HG02884 (cell line): ENCODE results near the gene IFNG.
"Not testable (repeated sequence)": the region's sequence is repeated elsewhere in the genome, so short reads cannot be mapped to it uniquely, and the experiment has no call there.

Experiments
- ATAC-seq: cut with Tn5 transposase; IDR thresholded peaks from one replicate; pipeline ENCODE4 v1.9.1; 2021; ENCODE audit warnings: mild to moderate bottlenecking, moderate library complexity; ENCODE audit not compliant: unreplicated experiment

IFNG gene

DNA sequence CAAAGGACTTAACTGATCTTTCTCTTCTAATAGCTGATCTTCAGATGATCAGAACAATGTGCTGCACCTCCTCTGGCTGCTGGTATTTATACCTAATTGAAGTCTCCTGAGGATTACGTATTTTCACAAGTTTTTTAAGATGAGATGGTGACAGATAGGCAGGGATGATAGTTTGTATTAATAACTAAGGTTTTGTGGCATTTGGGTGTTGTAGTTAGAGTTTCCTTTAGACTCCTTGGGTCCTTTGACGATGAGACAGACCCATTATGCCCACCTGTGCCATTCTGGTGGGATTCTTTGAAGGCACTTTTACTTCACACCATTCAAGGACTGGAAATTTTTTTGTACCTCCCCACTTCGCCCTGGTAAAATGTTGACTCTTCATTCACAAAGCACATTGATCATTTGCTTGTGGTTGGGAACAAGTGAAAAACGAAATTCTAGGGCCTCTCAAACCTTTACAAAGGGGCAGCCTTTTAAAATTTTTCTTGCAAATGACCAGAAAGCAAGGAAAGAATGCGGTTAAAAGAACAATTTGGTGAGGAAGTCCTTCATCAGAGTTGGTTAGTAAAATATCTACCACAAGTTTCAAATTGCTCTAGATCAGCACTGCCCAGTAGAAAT, at the start of gene IFNG:
TSS of gene IFNG (minus strand) at position 60 of the 624 bp plus-strand sequence. CDS start 125 bp downstream, outside the sequence.
- ATAC-seq: no peak

DNA sequence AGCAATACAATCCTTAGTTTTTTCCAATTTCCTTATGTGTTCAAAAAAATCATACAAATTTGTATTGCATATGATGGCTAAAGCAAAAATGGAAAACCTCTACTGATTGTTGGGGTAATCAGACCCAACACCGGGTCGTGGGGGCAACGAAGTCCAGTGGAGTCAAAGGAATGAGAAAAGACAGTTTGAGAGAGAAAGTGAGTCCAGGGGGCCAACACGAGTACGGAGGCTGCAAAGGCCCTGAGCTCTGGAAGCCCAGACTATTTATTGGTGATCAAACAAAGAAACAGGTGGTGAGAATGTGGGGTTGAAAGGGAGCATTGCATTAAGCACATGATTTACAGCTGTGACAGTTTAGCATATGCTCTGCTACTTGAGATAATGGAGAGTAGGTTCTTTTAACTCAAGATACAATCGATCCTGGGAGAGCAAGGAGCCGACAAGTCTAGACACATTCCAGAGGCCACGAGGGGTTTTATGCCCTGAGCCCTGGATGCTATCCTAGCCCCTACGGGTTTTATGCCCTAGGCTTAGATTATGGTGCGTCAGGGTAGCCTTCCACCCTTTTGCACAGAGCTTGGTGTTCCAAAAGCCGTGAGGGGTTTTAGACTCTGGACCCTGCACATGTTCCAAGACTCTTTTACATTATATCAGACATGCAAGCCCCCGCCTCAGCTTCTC, 49.6 kb upstream of the IFNG start:
- not testable (repeated sequence) for ATAC-seq

- ATAC-seq: no peak
These were observed 47.7 kb upstream of the IFNG start for GRCh38 chr12:68207276-68207675.

GRCh38 chr12:68206446-68206845, 46.9 kb upstream of the IFNG start:
- ATAC-seq: no peak

GRCh38 chr12:68203460-68203875, 43.9 kb upstream of the IFNG start:
- ATAC-seq: no peak

DNA sequence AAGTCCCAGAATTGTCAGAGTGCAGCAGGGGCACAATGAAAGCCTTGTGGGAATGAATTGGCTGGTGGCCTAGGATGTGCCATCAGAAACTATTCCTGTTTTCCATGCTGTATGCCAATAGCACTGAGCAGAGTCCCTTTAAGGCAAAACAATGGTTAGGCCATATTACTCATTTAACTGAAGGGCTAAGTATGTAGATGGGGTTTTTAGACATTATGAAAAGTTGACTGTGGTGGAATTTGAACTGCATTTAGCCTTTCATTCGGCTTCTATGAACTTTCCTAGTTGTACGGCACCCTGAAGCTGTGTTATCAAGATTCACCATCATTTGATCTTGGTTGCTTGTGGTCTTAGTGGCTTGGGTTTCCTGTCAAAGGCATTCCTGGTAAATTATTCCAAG, 41.3 kb upstream of the IFNG start:
- no peak for ATAC-seq

- ATAC-seq: no peak
These were observed 39.6 kb upstream of the IFNG start for GRCh38 chr12:68199127-68199526.

DNA sequence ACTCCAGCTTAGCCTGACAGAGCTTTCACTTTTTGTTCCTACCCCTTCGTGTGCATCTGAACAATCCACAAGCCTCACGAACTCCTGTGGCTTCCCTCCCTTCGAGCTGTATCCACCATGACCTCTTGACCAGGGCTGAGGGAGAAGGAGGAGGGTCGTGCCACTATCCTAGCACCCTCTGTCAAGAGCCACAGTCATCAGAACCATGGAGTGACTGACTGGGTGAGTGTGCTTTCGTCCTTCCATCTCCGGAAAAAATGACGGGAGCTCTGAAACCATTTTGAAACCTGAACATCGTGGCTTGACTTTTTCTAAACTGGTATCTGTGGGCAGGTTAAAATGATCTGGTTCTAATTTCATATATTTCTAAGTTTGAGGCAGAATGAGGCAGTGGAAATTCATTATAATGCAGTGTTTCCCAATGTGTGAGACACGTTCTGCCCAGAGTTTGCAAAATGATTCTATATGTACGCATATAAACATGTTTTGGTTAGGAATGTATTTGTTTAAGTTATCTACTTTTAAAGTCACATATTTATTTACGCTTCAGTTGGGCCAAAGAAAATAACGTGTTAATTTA, 39.1 kb upstream of the IFNG start:
- ATAC-seq: no peak

DNA sequence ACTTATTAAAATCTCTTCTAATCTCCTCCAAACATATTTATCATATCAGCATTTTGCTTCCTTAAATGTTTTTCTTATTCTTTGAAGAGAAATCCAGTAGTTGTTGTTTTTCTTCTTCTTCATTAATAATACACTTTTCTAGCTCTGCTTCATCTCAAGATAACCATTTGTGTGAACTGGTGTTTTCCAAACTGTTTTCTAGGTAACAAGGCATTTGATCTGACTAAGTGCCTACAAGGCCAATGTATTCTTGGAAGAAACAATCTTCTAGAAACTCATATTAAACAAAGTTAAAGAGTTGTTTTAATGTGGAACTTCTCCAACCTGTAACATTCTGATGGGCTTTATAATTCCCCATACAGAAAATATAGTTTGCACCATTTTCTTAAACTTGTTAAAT, 30.8 kb upstream of the IFNG start:
- ATAC-seq: no peak

GRCh38 chr12:68189821-68190242, 30.3 kb upstream of the IFNG start:
- ATAC-seq: no peak

GRCh38 chr12:68185598-68185997, 26.1 kb upstream of the IFNG start:
- no peak for ATAC-seq

DNA sequence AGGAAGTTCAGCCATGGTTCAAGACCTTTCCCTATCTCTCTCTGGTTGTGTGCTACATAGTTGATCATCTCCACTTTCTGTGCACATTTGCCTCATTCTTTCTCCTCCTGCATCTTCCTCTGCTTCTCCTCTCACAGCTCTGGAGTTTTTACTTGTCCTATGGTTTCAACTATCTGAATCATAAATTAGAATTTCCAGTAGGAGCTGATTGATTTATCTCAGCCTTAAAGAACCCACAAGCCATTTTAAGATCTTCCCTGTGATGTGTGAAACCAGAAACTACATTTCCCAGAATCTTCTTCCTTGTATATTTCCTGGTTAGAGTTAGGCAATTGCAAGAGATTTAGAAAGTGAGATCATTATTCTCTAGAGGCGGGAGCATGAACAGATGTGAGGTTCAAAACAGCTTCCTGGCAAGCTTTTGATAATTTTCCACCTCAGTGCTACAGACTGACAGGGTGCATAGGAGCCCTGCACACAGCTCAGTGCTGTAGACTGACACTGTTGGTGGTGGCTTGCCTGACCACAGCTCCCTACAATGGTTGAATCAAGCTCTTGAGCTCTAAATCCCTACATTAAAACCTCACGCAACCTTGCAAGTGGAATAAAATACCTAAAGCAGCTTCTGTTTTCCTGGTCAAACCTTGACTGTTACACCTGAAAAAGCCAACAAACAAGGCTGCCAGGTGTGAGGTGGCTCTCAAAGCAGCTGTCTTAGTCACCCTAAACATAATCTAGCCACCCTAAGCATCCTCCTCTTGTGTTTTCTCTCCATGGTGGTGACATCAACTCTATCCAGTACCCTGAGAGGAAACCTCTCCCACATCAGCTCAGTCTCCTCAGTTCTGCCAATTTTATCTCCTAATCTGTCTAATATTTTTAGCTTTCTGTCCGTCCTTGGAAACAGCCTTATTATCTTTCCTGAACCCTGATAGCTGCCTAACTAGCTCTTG, 21.5 kb upstream of the IFNG start:
- ATAC-seq: peak; percentile 55

- ATAC-seq: no peak
These were observed 19.4 kb upstream of the IFNG start for GRCh38 chr12:68178774-68179439.

- no peak for ATAC-seq
These were observed 18.6 kb upstream of the IFNG start for GRCh38 chr12:68178184-68178583.

DNA sequence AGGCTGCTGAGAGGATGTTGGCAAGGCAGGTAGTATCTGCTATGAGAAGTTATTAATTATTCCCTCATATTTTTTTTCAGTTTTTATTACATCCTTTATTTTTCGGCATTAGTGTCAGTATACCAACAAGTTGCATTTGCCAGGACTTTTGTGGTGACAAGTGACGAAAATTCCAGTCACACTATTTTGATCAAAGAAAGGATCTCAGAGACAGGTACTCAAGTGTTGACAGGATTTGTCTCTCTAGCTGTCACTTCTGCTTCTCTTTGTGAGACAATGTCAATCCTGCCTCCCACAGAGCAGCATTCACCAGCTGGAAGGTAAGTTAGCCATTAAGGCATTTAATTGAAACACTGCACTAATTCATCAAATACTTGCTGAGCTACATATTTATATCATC, 18.0 kb upstream of the IFNG start:
- no peak for ATAC-seq

DNA sequence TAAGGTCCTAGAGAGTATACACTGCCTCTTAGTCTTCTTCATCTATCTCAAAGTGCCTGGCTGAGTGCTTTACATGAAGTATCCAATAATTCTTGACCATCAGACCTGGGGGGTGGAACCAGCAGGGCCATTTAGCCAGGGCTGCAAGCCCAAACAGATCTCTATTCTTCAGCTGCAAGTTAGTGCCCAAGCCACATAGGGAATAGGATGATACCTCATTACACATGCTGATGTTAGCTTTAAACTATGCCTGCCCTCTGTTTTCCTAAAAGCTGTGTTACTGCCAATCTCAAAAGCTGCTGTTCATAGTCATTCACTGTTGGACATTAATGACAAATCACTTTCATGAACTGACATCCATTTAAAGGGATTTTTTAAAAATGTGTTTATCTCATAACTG, 16.7 kb upstream of the IFNG start:
- ATAC-seq: no peak

DNA sequence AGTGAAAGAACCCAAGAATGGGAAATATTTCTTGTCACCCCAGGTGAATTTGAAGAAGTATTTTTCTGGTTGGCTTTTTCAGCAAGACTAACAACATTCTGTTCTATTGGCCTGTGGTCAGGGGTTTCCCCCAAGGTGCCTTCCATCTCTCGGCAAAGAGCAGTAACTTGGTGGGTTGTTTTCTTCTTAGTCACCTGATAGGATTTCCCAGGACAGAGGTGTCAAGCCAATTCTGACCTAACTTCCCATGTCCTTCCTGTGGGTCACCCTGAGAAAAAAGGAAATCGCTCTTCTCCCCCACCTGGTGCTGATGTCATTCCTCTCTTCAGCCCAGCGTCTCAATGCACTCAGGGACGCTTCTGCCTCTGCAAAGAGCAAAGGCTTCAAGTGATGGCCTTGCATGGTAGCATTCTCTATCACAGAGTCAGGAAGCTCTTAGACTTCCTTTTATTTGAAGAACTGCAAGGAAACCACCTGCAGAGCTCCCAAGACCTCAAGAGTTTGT, 16.1 kb upstream of the IFNG start:
- ATAC-seq: peak; percentile 90

DNA sequence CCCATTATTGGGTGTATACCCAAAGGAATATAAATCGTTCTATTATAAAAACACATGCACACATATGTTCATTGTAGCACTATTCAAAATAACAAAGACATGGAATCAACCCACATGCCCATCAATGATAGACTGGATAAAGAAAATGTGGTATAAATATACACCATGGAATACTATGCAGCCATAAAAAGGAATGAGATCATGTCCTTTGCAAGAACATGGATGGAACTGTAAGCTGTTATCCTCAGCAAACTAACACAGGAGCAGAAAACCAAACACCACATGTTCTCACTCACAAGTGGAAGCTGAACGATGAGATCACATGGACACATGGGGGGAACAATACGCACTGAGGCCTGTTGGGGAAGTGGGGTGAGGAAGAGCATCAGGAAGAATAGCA, 15.2 kb upstream of the IFNG start:
- not testable (repeated sequence) for ATAC-seq

DNA sequence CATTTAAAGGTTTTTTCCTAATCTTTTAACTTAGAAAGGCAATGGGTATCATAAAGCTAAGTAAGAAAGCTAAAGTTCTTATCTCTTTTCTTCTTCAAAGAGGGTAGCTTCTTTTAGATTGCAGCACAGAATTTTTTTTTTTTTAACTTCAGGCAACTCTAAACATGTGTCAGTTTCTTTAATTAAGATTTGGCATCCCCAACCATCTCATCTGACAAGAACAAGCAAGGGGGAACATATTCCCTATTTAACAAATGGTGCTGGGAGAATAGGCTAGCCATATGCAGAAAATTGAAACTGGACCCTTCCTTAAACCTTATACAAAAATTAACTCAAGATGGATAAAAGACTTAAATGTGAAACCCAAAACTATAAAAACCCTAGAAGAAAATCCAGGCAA, 14.3 kb upstream of the IFNG start:
- ATAC-seq: no peak

GRCh38 chr12:68170726-68171125, 11.2 kb upstream of the IFNG start:
- no peak for ATAC-seq
